NCI-H1694 (cell line): ENCODE data around the gene GOLGA6L9.
"Not testable (repeated sequence)": the region's sequence is repeated elsewhere in the genome, so short reads cannot be mapped to it uniquely, and the experiment has no call there.

Experiments used
- DNase-seq: peaks from one replicate; lab custom pipeline; 2025; lab: John Stamatoyannopoulos, UW

Gene GOLGA6L9

GRCh38 chr15:82469381-82469780 lies 39.8 kb downstream of the GOLGA6L9 start:
- DNase-seq = not testable (repeated sequence)

DNA sequence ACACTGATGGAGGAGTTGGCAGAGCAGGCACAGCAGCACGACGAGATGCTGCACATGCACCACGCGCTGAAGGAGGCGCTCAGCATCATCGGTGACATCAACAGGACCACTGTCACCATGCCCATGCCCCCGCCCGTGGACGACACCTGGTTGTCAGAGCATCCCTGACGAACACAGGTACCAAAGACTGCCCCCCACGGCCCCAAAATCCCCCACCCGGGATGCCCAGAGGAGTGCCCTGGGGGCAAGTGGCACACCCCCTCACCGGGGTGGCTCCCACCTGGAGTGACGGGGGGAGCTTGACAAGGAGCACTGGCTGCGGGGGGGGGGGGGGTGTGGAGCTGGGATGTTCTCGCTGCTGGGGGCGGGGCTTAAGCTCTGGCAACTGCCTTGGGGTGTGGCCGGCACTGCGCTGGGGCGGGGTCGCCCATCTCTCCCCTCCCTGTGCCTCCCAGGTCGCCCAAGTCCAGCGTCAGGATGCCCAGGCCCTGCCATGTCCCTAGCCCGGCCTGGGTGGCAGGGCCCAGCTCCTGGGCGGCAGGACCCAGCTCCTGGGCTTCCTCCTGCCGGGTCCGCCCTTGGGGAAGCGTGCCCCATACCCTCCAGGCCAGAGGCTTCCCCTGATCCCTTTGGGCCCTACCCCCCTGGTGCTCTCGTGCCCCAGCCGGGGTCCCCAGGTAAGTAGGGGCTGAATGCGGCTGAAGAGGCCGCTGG lies 42.8 kb downstream of the GOLGA6L9 start:
- DNase-seq = not testable (repeated sequence)

DNA sequence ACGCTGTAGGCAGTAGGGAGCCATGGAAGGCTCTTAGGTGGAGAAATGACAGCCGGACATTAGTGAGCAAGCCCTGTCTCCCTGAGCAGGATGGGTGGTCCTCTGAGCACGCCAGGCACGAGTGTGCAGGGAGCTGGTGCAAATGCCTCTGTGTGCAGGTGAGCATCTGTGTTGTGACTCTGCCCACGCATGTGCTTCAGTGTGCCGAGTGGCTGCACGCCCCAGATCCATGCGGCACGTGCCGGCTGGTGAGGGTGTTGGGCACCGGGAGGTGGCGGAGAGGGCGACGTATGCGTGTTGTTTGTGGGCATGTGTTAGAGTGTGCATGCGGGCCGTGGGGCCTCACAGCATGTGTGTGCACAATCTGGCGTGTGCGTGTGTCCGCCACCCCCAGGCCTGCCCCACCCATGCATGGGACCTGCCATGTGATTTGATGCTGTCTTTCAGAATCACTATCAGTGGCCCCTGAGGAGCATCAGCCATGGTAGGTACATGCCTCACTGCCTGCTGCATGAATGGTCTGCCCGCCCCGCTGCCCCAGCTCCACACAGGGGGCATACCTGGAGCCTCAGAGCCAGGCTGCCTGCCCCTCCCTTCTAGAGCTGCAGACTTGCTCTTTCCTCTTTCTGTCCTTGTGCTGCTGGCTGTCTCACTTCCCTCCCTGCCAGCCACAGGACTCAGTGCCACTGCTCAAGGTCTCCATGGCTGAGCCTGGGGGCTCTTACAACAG lies 45.1 kb downstream of the GOLGA6L9 start:
- not testable (repeated sequence) for DNase-seq

- not testable (repeated sequence) for DNase-seq
Measured at GRCh38 chr15:82475345-82475967, 45.8 kb downstream of the GOLGA6L9 start.

DNA sequence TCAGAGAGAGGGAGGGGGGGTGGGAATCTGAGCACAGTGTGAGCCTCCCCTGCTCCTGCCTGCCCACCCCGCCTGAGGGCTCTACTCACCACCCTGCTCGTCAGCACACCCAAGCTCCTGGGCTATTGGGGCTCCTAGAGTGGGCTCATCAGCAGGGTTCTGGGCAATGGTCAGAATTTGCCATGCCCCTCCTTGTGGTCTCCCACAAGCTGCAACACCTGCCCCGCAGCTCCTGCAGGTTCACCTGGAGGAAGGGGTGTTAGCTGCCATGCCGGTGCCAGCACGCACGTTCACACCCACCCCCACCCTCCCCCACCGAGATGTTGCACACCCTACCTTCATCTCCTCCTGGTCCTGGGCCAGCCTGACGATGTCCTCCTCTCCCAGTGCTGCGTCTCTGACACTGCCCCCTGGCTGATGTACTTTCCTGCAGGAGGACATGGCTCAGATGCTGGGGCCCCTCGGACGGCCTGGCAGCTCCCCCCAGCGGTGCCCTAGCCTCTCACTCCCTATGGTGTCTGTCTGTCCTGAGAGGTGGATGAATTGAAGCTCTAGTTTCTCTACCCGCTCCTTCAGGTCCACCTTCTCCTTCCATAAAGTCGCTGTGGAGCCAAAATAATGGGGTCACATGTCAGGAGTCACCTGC lies 47.2 kb downstream of the GOLGA6L9 start:
- DNase-seq = not testable (repeated sequence)

DNA sequence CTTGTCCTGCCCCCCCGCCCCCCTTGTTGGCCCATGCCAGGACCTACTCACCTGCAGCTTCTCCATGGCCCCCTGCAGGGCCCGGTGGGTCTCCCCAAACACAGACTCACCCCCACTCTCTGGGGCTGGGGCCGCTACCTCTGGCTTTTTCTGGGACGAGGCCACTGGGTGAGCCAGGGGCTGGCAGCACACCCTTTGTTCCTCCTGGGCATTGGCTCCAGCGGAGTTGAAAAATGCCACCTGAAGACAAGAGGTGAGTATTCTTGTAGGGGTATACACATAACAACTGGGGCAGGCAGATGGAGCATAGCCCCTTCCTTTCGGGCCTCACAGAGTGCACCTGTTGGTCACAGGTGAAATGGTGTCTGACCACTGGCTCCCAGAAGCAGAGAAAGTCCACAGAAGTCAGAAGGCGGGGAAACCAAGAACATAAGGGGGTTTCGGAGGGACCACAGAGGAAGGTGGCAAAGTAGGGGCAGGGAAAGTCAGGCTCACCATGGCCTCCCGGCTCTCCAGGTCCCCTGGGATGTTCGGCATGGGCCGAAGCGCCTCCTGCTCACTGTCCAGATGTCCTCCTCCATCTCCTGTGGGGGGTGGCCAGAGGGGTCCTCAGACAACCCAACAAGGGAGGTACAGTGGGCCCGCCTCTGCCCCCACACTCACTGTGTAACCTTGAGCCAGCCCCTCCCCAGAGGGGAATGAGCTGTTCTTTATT lies 47.9 kb downstream of the GOLGA6L9 start:
- DNase-seq = not testable (repeated sequence)
